ENCODE results near the gene OR2AG1. TPM values are rescaled to one million over a fixed set of nuclear protein-coding genes. Genes with fewer than 3 reads are reported as not detected.

OR2AG1 gene
- total RNA-seq, 2 donors from 2014 or later: not detected

DNA sequence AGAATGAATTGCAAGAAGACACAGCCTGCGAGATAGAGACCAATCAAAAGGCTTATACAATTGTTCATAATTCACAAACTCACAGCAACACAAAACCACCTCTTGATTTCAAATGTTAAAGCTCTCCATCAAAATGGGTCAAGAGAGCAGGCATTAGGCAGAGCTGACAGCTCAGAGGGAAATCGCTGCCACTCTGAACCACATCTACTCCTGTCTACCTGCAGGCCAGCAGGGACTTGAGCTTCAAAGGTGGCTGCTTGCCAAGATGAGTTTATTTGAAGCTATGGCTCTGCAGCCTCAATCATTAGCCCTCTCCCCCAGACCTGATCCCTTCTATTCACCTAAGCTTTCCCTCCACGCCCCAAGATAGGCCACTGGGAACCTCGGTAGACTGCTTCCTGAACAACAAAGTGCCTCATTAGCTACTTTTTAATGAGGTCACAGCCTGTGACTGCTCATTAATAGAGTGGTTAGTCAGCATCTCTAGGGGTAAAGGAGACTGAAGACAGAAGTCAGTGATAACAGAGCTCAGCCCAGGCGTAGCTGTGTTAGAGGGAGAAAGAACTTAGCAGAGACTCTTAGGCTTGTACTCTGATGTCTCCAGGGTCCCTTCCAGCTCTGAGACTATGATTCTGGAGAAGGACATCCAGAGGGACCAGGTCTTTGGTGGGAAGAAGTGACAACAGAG is 41.5 kb downstream of the OR2AG1 start:
- Histone ChIP-seq H3K9me3 (no peaks in the 10 kb centered on the region), H3K4me1 (no peaks in the 10 kb centered on the region), H3K36me3 (replicated peaks in 1 of 2; ENCODE audit: insufficient read depth in 1 of 2, low read depth in 2 of 2) (no peaks in the 10 kb centered on the region), H3K27ac (no peak overlapping the region), H3K27me3 (no peaks in the 10 kb centered on the region), H3K4me3 (no peak overlapping the region)
- DNase-seq (no peak), ATAC-seq (no peak)
- intact Hi-C loops (cut with DNase I): no loop called here
- TF ChIP-seq, protein P1, sequence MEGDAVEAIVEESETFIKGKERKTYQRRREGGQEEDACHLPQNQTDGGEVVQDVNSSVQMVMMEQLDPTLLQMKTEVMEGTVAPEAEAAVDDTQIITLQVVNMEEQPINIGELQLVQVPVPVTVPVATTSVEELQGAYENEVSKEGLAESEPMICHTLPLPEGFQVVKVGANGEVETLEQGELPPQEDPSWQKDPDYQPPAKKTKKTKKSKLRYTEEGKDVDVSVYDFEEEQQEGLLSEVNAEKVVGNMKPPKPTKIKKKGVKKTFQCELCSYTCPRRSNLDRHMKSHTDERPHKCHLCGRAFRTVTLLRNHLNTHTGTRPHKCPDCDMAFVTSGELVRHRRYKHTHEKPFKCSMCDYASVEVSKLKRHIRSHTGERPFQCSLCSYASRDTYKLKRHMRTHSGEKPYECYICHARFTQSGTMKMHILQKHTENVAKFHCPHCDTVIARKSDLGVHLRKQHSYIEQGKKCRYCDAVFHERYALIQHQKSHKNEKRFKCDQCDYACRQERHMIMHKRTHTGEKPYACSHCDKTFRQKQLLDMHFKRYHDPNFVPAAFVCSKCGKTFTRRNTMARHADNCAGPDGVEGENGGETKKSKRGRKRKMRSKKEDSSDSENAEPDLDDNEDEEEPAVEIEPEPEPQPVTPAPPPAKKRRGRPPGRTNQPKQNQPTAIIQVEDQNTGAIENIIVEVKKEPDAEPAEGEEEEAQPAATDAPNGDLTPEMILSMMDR (IDR thresholded peaks at IDR 0.05): no peak
- no peak for TF ChIP-seq POLR2A (IDR thresholded peaks at IDR 0.05)
- WGBS, 2 donors: 57 to 63% methylated on average over 5 of the region's 5 CpGs

DNA sequence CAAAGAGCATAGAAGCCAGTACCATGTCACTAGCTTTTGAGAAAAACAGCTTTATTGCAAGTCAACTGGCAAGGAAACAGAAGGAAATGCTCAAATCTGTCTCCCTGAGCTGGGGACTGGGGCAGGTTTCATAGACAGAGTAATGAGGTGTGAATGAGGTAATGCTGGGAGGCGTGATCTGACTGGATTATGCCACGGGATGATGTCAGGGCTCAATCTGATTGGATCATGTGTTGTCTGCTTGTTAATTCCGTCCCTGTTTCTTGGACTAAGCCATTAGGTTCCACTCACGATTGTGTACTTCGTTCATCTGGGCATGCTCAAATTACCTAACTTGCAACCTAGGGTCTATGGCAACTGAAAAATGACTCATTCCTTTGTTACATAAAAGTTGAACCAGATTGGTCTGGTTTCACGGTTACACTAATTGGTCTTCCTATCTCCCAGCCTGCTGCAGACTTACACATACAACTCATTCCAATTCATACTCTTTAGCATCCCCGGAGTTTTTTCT is 42.5 kb downstream of the OR2AG1 start:
- 65 to 73% methylated on average over 7 of the region's 7 CpGs for WGBS, 2 donors

DNA sequence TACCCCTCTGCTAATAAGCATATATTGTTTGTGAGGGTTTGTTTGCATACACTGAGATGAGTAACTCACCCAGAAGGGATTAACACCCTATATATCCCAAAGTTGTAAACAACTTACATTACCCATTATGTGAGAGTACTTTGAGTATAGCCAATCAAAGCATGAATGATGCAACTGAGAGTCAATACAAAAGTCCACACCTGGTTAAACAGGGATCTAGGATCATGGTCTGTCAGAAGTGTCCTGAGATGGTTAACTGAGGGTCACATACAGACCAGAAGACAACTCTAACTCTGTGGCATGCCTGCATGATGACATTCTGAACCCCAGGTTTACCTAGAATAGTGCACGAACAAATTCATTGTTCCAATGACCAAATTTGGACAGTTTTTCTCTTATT is 45.3 kb downstream of the OR2AG1 start:
- ATAC-seq: no peak
- no peak for DNase-seq
- TF ChIP-seq, protein P1 (IDR thresholded peaks at IDR 0.05): no peak
- TF ChIP-seq POLR2A (IDR thresholded peaks at IDR 0.05): no peak
- Histone ChIP-seq H3K4me1 (no peaks in the 10 kb centered on the region), H3K36me3 (replicated peaks in 1 of 2; ENCODE audit: insufficient read depth in 1 of 2, low read depth in 2 of 2) (no peaks in the 10 kb centered on the region), H3K4me3 (no peak overlapping the region), H3K9me3 (no peaks in the 10 kb centered on the region), H3K27ac (no peak overlapping the region), H3K27me3 (no peaks in the 10 kb centered on the region)
- intact Hi-C loops (cut with DNase I): no loop called here
- WGBS, 2 donors: 84 to 93% methylated on average over 1 of the region's 1 CpG

More for the DNA sequence above, 42.5 kb downstream of the OR2AG1 start:
- DNase-seq (no peak), ATAC-seq (no peak)
- no peaks in the 10 kb centered on the region for H3K27me3 ChIP-seq
- TF ChIP-seq, protein P1 (IDR thresholded peaks at IDR 0.05): no peak
- intact Hi-C loops (cut with DNase I): no loop called here
- no peak overlapping the region for H3K4me3 ChIP-seq
- no peaks in the 10 kb centered on the region for H3K4me1 ChIP-seq
- H3K27ac ChIP-seq: no peak overlapping the region
- H3K9me3 ChIP-seq: no peaks in the 10 kb centered on the region
- no peaks in the 10 kb centered on the region for H3K36me3 ChIP-seq (replicated peaks in 1 of 2; ENCODE audit: insufficient read depth in 1 of 2, low read depth in 2 of 2)

DNA sequence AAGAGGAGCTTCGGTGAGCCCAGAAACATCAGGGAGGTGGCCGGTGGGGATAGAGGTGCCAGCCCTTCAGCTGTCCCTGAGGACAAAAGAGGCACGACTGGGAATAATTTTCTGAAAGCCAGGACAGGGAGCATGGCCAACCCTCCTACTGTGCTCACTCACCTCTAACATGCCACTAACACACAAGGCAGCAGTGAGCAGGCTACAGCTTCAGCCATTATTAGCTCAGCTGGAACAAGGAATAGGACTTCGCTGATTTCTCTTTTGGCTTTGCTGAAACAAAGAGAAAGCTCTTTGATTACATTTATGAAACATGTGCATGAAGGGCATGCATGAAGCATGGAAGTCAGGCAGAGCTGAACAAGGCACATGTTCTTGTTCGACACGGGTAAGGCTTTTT is 50.5 kb downstream of the OR2AG1 start:
- ATAC-seq: no peak
- H3K27ac ChIP-seq: no peak overlapping the region
- H3K4me1 ChIP-seq: no peaks in the 10 kb centered on the region
- WGBS, 2 donors: 76 to 78% methylated on average over 6 of the region's 6 CpGs
- H3K36me3 ChIP-seq (replicated peaks in 1 of 2; ENCODE audit: insufficient read depth in 1 of 2, low read depth in 2 of 2): no peaks in the 10 kb centered on the region
- H3K27me3 ChIP-seq: no peaks in the 10 kb centered on the region
- H3K9me3 ChIP-seq: no peaks in the 10 kb centered on the region
- intact Hi-C loops (cut with DNase I): no loop called here
- DNase-seq: no peak
- H3K4me3 ChIP-seq: no peak overlapping the region
- TF ChIP-seq, protein P1 (IDR thresholded peaks at IDR 0.05): no peak
- no peak for TF ChIP-seq POLR2A (IDR thresholded peaks at IDR 0.05)

DNA sequence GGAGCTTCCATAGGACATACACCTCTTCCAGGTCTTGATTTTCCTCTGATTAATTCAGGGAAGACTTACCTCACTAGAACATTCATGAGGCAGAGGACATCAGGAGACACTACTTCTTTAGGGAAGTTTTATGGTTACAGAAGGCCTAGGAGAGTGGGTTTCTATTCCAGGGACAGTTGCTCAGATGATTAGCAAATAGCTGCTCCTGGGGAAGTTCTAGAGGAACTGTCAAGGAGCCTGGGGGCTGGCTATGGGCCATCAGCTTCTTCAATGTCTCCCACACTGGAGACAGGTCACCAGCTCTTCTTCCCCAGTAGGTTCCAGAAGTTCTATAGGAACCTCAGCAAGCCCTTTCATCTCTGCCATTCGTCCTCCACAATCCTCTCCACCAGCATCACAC is 51.2 kb downstream of the OR2AG1 start:
- Histone ChIP-seq H3K9me3 (no peaks in the 10 kb centered on the region), H3K4me1 (no peaks in the 10 kb centered on the region), H3K36me3 (replicated peaks in 1 of 2; ENCODE audit: insufficient read depth in 1 of 2, low read depth in 2 of 2) (no peaks in the 10 kb centered on the region), H3K4me3 (no peak overlapping the region), H3K27ac (no peak overlapping the region), H3K27me3 (no peaks in the 10 kb centered on the region)
- intact Hi-C loops (cut with DNase I): no loop called here
- TF ChIP-seq, protein P1 (IDR thresholded peaks at IDR 0.05): no peak
- no peak for TF ChIP-seq POLR2A (IDR thresholded peaks at IDR 0.05)
- DNase-seq (no peak), ATAC-seq (no peak)
- WGBS, 2 donors: 67 to 90% methylated on average over 1 of the region's 1 CpG
